Liver (tissue), 9 donors: ENCODE data around the gene TUBE1. TPM values are rescaled to one million over a fixed set of nuclear protein-coding genes. Genes with fewer than 3 reads are reported as not detected.

Experiments used
- DNase-seq: peaks from one replicate; pipeline ENCODE4 v3.0.0-alpha.2; 2017; ENCODE audit warnings: low spot score
- H3K27ac ChIP-seq, 2 donors: one replicate each; pipeline ENCODE4 v1.7.0; 2013; ENCODE audit warnings: inconsistent platforms in 2 of 2, low read length in 2 of 2, control low read depth in 1 of 2, low read depth in 1 of 2, mild to moderate bottlenecking in 1 of 2
- H3K27me3 ChIP-seq, 4 donors: one replicate each; pipeline versions ENCODE4 v1.6.1 to v1.7.0; 2013; ENCODE audit warnings: low read length in 3 of 4, inconsistent platforms in 1 of 4, mild to moderate bottlenecking in 1 of 4, moderate library complexity in 1 of 4; ENCODE audit not compliant: control insufficient read depth in 4 of 4, insufficient read depth in 4 of 4
- H3K36me3 ChIP-seq, 4 donors: one replicate each; pipeline versions ENCODE4 v1.6.1 to v1.7.0; 2013; ENCODE audit warnings: low read length in 3 of 4, mild to moderate bottlenecking in 3 of 4, low read depth in 1 of 4, moderate library complexity in 1 of 4; ENCODE audit not compliant: control insufficient read depth in 4 of 4, insufficient read depth in 3 of 4
- H3K4me1 ChIP-seq, 4 donors: one replicate each; pipeline versions ENCODE4 v1.6.1 to v1.7.0; 2013; ENCODE audit warnings: low read length in 3 of 4, mild to moderate bottlenecking in 3 of 4, moderate library complexity in 1 of 4; ENCODE audit not compliant: control insufficient read depth in 4 of 4, insufficient read depth in 4 of 4
- H3K4me3 ChIP-seq, 3 donors: one replicate each; pipeline versions ENCODE4 v1.6.1 to v1.7.0; 2013; ENCODE audit warnings: low read length in 3 of 3, control low read depth in 1 of 3, low read depth in 1 of 3, mild to moderate bottlenecking in 1 of 3
- H3K9ac ChIP-seq, 2 donors: one replicate each; pipeline ENCODE4 v1.7.0; 2013; ENCODE audit warnings: low read length in 2 of 2, mild to moderate bottlenecking in 2 of 2, moderate library complexity in 2 of 2, control low read depth in 1 of 2, low read depth in 1 of 2
- H3K9me3 ChIP-seq, 4 donors: one replicate each; pipeline versions ENCODE4 v1.6.1 to v1.7.0; 2013; ENCODE audit warnings: low read length in 3 of 4; ENCODE audit not compliant: control insufficient read depth in 4 of 4
- ATF3 ChIP-seq: IDR thresholded peaks from 2 replicates; pipeline ENCODE4 v1.6.1; 2016; ENCODE audit warnings: antibody characterized with exemption
- EGR1 ChIP-seq, 2 donors: IDR thresholded peaks; 2 replicates each; pipeline ENCODE4 v1.6.1; 2016 to 2018; ENCODE audit warnings: antibody characterized with exemption in 2 of 2, low read depth in 2 of 2
- FOXA1 ChIP-seq: IDR thresholded peaks from 2 replicates; pipeline ENCODE4 v1.6.1; 2016; ENCODE audit warnings: antibody characterized with exemption
- FOXA2 ChIP-seq: IDR thresholded peaks from 2 replicates; pipeline ENCODE4 v1.6.1; 2016; ENCODE audit warnings: antibody characterized with exemption
- GABPA ChIP-seq, 2 donors: IDR thresholded peaks in 1 of 2; conservative IDR thresholded peaks in 1 of 2; 2 replicates each; pipeline ENCODE4 v1.6.1; 2016; ENCODE audit warnings: antibody characterized with exemption in 2 of 2, mild to moderate bottlenecking in 1 of 2, moderate library complexity in 1 of 2
- HNF4A ChIP-seq, 2 donors: conservative IDR thresholded peaks; 2 replicates each; pipeline ENCODE4 v1.6.1; 2016; ENCODE audit warnings: antibody characterized with exemption in 2 of 2, mild to moderate bottlenecking in 2 of 2
- HNF4G ChIP-seq: IDR thresholded peaks from 2 replicates; pipeline ENCODE4 v1.6.1; 2016; ENCODE audit warnings: antibody characterized with exemption
- JUND ChIP-seq, 2 donors: IDR thresholded peaks; 2 replicates each; pipeline ENCODE4 v1.6.1; 2016; ENCODE audit warnings: antibody characterized with exemption in 2 of 2
- MAX ChIP-seq: IDR thresholded peaks from 2 replicates; pipeline ENCODE4 v1.6.1; 2016; ENCODE audit warnings: antibody characterized with exemption
- NR2F2 ChIP-seq: IDR thresholded peaks from 2 replicates; pipeline ENCODE4 v1.6.1; 2016; ENCODE audit warnings: antibody characterized with exemption
- RAD21 ChIP-seq, 2 donors: IDR thresholded peaks; 2 replicates each; pipeline ENCODE4 v1.6.1; 2016; ENCODE audit warnings: antibody characterized with exemption in 2 of 2, mild to moderate bottlenecking in 2 of 2
- RXRA ChIP-seq, 2 donors: IDR thresholded peaks; 2 replicates each; pipeline ENCODE4 v1.6.1; 2017 to 2018; ENCODE audit warnings: antibody characterized with exemption in 2 of 2, mild to moderate bottlenecking in 1 of 2
- TAF1 ChIP-seq: conservative IDR thresholded peaks from 2 replicates; pipeline ENCODE4 v1.6.1; 2016; ENCODE audit warnings: antibody characterized with exemption, mild to moderate bottlenecking
- YY1 ChIP-seq: IDR thresholded peaks from 2 replicates; pipeline ENCODE4 v1.6.1; 2016; ENCODE audit warnings: antibody characterized with exemption, mild to moderate bottlenecking
- ZBTB33 ChIP-seq: IDR thresholded peaks from 2 replicates; pipeline ENCODE4 v1.6.1; 2016; ENCODE audit warnings: antibody characterized with exemption
- WGBS: extraction: QIAGEN DNeasy Blood & Tissue Kit; methylation state at CpG from one replicate; pipeline ENCODE4 v1.1.7; 2013; 5-methylcytosine and 5-hydroxymethylcytosine counted together
- polyA plus RNA-seq, 2 donors: library from polyadenylated mRNA; stranded (reverse) in 1 of 2; unstranded in 1 of 2; fragments of 200-250 nt in 1 of 2; fragments of >200 nt in 1 of 2; fragmentation: Nextera tagmentation in 1 of 2; extraction: Ambion mirVana in 1 of 2; gene quantifications; one replicate each; pipeline versions ENCODE4 v1.2.1 to v1.2.3, GENCODE V29; 2013 to 2015
- total RNA-seq, 2 donors: library from RNA; depleted of rRNA; stranded (reverse); fragments of >200 nt; gene quantifications; one replicate each; pipeline ENCODE4 v1.2.3, GENCODE V29; 2014
- TF ChIP-seq, protein P1 (sequence below): IDR thresholded peaks from 2 replicates; pipeline ENCODE4 v1.6.1; 2016; ENCODE audit warnings: antibody characterized with exemption, mild to moderate bottlenecking
- TF ChIP-seq, protein P2 (sequence below): fragments of 150-350 bp; IDR thresholded peaks from 2 replicates; pipeline ENCODE4 v1.5.1; 2017; ENCODE audit warnings: improper control_type of control experiment, low read depth, low read length; ENCODE audit not compliant: missing input control
- donor health status: healthy.
- donor health status: healthy.
- donor health status: healthy.
- donor health status: healthy.
- donor health status: healthy.

Gene TUBE1
- total and polyA plus RNA-seq, 4 donors: 8.8 to 45.4 (median 25.4) TPM

DNA sequence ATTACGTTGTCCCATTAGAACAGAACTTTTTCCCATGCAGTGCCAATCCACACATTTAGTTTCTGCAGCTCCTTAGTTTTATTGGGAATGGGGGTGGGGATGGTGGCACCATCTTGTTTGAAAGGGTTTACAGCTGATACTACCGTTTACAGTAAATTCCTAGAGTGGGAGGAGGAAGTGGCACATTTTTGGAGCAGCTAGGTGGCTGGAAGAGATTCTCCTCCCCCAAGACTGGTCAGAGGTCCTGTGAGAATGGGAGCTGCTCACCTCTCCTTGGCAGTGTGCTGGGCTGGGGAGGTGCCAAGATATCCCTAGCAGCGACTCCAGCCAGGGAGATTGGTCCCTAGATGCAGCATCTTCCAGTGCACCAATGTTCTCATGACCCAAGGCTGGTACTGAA is 45.7 kb downstream of the TUBE1 start:
- Histone ChIP-seq H3K9me3 (no peaks in the 10 kb centered on the region), H3K4me3 (no peak overlapping the region), H3K4me1 (peaks cover 0 to 17% (median 9%) of the 10 kb centered on the region in 4 donors), H3K9ac (no peak overlapping the region), H3K36me3 (no peaks in the 10 kb centered on the region), H3K27me3 (no peaks in the 10 kb centered on the region), H3K27ac (no peak overlapping the region)
- no peak for DNase-seq
- WGBS: 69% methylated on average over 3 of the region's 3 CpGs
- TF ChIP-seq EGR1 (IDR thresholded peaks at IDR 0.05; ENCODE audit: low read depth in 2 of 2) (no peak), ZBTB33 (no peak), TAF1 (no peak), RXRA (IDR thresholded peaks at IDR 0.05) (no peak), GABPA (IDR thresholded peaks at IDR 0.05 in 1 of 2, conservative IDR thresholded peaks at IDR 0.05 in 1 of 2) (no peak), FOXA2 (no peak), YY1 (no peak), HNF4A (conservative IDR thresholded peaks at IDR 0.05) (no peak), JUND (IDR thresholded peaks at IDR 0.05) (no peak), ATF3 (no peak), RAD21 (IDR thresholded peaks at IDR 0.05) (no peak), MAX (no peak), FOXA1 (no peak), HNF4G (no peak)
- TF ChIP-seq, protein P1, sequence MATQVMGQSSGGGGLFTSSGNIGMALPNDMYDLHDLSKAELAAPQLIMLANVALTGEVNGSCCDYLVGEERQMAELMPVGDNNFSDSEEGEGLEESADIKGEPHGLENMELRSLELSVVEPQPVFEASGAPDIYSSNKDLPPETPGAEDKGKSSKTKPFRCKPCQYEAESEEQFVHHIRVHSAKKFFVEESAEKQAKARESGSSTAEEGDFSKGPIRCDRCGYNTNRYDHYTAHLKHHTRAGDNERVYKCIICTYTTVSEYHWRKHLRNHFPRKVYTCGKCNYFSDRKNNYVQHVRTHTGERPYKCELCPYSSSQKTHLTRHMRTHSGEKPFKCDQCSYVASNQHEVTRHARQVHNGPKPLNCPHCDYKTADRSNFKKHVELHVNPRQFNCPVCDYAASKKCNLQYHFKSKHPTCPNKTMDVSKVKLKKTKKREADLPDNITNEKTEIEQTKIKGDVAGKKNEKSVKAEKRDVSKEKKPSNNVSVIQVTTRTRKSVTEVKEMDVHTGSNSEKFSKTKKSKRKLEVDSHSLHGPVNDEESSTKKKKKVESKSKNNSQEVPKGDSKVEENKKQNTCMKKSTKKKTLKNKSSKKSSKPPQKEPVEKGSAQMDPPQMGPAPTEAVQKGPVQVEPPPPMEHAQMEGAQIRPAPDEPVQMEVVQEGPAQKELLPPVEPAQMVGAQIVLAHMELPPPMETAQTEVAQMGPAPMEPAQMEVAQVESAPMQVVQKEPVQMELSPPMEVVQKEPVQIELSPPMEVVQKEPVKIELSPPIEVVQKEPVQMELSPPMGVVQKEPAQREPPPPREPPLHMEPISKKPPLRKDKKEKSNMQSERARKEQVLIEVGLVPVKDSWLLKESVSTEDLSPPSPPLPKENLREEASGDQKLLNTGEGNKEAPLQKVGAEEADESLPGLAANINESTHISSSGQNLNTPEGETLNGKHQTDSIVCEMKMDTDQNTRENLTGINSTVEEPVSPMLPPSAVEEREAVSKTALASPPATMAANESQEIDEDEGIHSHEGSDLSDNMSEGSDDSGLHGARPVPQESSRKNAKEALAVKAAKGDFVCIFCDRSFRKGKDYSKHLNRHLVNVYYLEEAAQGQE: no peak
- TF ChIP-seq, protein P2, sequence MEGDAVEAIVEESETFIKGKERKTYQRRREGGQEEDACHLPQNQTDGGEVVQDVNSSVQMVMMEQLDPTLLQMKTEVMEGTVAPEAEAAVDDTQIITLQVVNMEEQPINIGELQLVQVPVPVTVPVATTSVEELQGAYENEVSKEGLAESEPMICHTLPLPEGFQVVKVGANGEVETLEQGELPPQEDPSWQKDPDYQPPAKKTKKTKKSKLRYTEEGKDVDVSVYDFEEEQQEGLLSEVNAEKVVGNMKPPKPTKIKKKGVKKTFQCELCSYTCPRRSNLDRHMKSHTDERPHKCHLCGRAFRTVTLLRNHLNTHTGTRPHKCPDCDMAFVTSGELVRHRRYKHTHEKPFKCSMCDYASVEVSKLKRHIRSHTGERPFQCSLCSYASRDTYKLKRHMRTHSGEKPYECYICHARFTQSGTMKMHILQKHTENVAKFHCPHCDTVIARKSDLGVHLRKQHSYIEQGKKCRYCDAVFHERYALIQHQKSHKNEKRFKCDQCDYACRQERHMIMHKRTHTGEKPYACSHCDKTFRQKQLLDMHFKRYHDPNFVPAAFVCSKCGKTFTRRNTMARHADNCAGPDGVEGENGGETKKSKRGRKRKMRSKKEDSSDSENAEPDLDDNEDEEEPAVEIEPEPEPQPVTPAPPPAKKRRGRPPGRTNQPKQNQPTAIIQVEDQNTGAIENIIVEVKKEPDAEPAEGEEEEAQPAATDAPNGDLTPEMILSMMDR: no peak

DNA sequence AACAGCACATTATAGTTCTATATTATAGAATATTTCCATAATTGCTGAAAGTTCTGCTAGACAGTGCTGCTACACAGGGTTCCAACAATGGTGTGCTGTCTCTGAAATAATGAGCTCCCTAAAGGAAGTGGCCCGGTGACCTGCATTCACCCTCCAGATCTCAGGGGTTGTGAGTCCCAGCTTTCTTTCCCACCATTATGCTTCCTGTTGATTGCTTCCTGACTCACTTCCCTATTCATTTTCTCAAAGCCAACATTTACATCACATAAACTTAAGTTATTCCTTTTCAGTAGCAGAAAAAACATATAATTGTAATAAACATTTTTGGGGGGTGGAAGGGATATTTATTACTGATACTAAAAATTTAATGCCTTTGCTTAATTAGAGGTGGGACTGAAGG is 46.3 kb downstream of the TUBE1 start:
- no peaks in the 10 kb centered on the region for H3K9me3 ChIP-seq
- H3K4me3 ChIP-seq: no peak overlapping the region
- no peak for TF ChIP-seq EGR1 (IDR thresholded peaks at IDR 0.05; ENCODE audit: low read depth in 2 of 2)
- no peak for TF ChIP-seq HNF4A (conservative IDR thresholded peaks at IDR 0.05)
- peak; percentile 53 for TF ChIP-seq NR2F2
- no peak for TF ChIP-seq FOXA1
- H3K36me3 ChIP-seq: no peaks in the 10 kb centered on the region
- no peak overlapping the region for H3K9ac ChIP-seq
- 68% methylated on average over 1 of the region's 1 CpG for WGBS
- H3K27me3 ChIP-seq: no peaks in the 10 kb centered on the region
- DNase-seq: no peak
- H3K4me1 ChIP-seq: peaks cover 0 to 17% (median 9%) of the 10 kb centered on the region in 4 donors
- no peak overlapping the region for H3K27ac ChIP-seq
